GM19463 (cell line): ENCODE data around the gene RBBP8.
"Not testable (repeated sequence)": the region's sequence is repeated elsewhere in the genome, so short reads cannot be mapped to it uniquely, and the experiment has no call there.

Experiments
- ATAC-seq: cut with Tn5 transposase; IDR thresholded peaks from one replicate; pipeline ENCODE4 v1.9.1; 2021; ENCODE audit warnings: mild to moderate bottlenecking, moderate library complexity; ENCODE audit not compliant: unreplicated experiment

Gene RBBP8

DNA sequence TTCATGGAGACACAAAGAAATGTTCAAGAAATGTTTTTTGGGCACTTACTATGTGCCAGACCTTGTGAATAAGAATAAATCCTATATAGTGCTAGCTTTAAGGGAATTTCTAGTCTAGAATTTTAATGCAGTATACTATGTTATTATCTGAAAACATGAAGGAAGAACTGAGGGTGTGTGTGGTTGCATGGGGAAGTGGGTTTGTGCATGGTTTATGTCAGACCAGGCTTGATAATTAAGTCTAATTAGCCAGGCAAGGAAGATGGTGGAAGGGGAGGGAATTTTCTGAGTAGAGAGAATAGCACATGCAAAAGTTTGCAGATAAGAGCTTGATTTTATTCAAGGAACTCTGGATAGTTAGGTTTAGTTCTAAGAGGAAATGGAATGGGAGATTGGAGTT, 6.5 kb downstream of the RBBP8 start:
- ATAC-seq = no peak

DNA sequence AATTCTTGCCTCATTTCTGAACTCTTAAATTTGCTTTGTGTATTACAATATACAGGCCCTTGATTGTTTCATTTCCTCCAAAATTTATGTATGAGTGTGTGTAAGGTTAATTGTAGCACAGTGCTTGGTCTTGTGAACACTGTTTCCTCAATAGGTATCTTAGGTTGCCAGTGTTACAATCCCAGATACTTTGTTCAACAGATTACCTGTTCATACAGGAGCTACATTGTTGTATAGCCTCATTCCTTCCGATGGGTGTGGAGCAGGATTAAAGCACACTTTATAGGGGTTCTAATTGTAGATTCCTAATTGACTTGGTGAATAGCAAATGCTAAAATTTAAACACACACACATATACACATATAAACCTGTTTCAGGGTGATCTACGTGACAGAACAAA, 10.7 kb downstream of the RBBP8 start:
- no peak for ATAC-seq

DNA sequence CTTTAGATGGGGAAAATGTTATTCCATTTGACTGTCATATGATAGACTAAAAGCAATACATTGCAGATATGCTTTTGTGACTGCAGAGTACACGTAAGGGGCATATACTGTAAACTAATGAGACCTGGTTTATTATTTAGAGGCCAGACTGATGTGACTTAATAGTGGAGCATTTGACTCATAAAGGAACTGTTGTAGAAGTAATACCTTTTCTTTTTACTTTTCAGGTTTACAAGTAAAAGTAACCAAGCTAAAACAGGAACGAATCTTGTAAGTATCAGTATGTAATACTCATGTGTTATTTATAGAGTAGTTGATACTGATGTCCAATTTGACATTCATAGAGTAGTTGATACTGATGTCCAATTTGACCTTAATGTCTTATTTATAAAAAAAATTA, 13.1 kb downstream of the RBBP8 start:
- ATAC-seq = no peak

GRCh38 chr18:22946846-22947245, 13.7 kb downstream of the RBBP8 start:
- ATAC-seq = no peak

- ATAC-seq = no peak
These were observed 18.7 kb downstream of the RBBP8 start for GRCh38 chr18:22951823-22952222.

GRCh38 chr18:22952525-22952924, 19.4 kb downstream of the RBBP8 start:
- ATAC-seq = no peak

- ATAC-seq = not testable (repeated sequence)
These were observed 20.9 kb downstream of the RBBP8 start for GRCh38 chr18:22953982-22954381.

DNA sequence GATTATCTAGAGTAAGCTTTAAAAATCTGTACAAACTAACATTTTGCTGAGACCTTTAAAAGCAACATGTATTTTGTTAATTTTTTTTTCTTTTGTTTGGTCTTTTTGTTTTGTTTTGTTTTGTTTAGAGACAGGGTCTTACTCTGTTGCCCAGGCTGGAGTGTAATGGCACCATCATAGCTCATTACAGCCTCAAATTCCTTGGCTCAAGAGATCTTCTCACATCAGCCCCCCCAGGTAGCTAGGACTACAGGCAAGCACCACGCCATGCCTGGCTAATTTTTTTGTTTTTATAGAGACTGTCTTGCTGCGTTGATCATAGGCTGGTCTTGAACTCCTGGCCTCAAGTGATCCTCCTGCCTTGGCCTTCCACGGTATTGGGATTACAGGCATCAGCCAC, 23.1 kb downstream of the RBBP8 start:
- no peak for ATAC-seq

DNA sequence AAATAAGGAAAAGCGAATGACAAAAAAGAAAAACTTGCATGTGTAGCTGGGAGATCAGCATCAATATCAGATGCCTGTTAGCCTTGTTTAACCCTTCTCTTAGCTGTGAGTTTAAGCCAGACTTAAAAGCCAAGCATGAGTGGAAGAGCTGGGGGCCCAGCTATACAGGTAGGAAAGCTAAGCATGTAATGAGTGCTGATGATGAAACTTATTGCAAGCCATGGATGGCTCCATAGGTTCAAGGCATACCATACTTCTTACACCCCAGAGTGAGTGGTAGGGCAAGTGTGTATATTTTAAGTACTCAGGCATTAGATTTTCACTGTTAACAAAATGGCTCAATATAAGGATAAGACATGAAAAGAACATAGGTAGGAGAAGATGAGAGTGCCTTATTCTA, 28.0 kb downstream of the RBBP8 start:
- no peak for ATAC-seq

GRCh38 chr18:22962004-22962403, 28.9 kb downstream of the RBBP8 start:
- ATAC-seq = no peak

GRCh38 chr18:22964116-22964515, 31.0 kb downstream of the RBBP8 start:
- no peak for ATAC-seq

- no peak for ATAC-seq
These were observed 31.6 kb downstream of the RBBP8 start for GRCh38 chr18:22964722-22965121.

- ATAC-seq = no peak
These were observed 37.9 kb downstream of the RBBP8 start for GRCh38 chr18:22971038-22971437.

DNA sequence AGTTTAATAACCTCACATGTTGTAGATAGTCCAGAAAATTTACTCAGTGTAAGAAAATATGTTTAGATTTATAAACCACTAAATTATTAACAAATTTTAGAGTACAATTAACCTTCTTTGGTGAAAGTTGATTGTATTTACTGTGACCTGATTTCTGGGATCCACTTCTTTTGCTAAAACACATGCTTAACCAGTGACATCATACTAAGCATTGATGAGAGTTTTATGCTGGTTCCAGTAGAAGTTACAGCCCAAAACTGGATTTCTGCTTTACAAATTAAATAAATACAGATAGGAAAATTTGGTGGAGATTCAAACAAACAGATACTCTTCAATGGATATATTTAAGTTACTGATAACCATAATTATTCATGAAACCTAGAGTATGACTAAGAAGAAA, 40.9 kb downstream of the RBBP8 start:
- ATAC-seq = no peak

DNA sequence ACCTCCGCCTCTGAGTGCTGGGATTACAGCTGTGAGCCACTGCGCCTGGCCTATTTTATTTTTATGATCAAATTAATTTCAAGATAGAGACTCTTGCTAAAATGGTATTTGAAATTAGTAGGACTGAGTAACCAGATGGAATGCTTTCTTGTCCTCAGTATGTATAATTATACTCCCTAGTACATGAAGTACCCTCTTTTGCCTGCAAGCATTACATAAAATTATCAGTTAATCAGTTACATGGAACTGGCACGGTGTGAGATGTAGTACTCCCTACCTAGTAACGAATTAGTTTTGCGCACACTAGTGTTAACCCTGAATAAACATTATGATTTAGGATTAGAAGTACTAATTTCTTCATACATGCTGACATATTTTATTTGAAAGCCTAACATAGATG, 41.6 kb downstream of the RBBP8 start:
- no peak for ATAC-seq

- ATAC-seq = no peak
These were observed 42.4 kb downstream of the RBBP8 start for GRCh38 chr18:22975508-22975907.

DNA sequence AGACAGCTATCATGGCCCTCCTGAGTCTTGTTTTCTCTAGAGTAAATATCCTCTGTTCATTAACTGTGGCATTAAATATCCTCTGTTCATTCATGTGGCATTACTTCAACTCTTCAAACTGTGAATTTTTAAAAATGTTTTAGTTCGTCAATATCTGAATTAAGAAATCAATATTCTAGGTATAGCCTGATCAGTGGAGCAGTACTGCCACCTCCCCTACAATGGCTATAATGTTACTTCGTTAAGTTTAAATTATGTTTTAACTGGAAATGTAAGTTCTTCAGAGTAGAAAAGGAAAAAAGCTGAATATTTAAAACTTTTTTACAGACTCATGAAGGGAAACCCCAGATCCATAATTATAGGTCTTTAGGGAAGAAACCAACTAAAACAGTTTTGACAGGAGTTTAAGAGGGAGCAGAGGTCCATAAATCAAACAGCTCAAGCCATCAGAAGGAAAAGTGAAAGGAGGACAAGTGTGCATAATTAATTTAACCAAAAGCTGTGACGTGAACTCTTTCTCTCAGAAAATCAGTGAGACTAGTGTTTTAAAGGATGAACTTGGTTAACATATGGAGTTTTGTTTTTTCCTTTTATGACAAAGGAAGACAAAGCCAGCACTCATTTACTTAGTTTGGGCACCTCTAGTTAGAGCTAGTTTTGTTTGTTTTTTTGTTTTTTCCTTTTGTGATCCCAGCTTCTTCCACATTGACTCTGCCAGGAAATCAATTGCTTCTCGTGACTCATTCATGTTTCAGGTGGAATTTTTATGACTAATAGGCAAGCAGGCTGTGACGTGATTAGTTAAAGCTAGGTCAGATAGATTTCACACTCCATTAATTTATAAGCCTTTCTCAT, 44.9 kb downstream of the RBBP8 start:
- ATAC-seq = no peak

DNA sequence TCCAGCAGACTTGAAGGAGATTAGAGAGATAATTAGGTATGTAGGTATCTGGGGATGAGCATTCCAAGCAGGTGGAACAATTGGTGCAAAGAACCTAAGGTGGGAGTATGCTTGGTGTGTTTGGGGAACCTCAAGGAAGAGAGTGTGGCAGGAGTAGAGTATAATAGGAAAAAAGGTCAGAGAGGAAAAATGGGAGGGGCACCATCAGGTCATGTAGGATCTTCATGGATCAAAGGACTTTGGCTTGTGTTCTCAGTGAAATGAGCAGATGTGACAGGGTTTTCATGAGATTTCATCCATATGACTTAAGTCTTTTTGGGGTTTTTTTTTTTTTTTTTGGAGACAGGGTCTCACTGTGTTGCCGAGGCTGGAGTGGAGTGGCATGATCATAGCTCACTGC, 47.3 kb downstream of the RBBP8 start:
- no peak for ATAC-seq

GRCh38 chr18:22981274-22982133, 48.4 kb downstream of the RBBP8 start:
- ATAC-seq = no peak

DNA sequence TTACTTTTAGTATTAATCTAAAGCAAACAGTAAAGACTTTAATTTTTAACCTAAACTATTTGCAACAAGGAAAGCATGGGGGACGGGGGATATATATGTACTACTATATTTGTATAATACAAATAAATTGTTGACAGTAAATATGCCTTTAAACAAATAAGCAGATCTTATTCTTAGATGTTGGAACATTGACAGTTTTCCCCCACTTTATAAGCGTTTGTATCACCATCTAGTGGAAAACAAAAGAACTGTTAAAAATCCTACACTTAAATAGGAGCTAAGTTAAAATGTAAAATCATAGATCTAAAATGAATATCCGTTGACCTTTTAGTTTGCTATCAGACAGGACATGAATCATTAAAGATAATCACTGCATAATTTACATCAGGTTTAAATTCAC, 50.0 kb downstream of the RBBP8 start:
- ATAC-seq = no peak

DNA sequence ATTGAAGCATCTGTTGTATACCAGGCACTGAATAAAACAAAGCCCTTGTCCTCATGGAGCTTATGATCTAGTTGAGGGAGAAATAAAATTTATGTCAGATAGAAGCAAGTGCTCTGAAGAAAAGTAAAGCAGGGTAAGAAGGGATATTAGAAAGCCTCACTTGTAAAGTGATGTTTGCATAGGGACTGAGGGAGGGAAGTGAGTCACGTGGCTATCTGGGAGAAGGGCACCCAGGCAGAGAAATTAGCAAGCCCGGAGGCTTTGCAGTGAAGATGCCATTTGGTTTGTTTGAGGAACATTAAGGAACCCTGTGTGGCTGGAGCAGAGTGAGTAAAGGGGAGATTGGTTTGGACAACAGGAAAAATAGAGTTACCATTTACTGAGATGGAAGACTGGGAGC, 52.1 kb downstream of the RBBP8 start:
- no peak for ATAC-seq

- ATAC-seq = no peak
These were observed 54.5 kb downstream of the RBBP8 start for GRCh38 chr18:22987547-22988189.
